GM18519 (cell line): ENCODE results near the gene ADAD2.

ENCODE experiments used
- ATAC-seq: cut with Tn5 transposase; IDR thresholded peaks from one replicate; pipeline ENCODE4 v1.9.1; 2021; ENCODE audit warnings: mild to moderate bottlenecking, moderate library complexity; ENCODE audit not compliant: unreplicated experiment, low FRiP score

Gene ADAD2

DNA sequence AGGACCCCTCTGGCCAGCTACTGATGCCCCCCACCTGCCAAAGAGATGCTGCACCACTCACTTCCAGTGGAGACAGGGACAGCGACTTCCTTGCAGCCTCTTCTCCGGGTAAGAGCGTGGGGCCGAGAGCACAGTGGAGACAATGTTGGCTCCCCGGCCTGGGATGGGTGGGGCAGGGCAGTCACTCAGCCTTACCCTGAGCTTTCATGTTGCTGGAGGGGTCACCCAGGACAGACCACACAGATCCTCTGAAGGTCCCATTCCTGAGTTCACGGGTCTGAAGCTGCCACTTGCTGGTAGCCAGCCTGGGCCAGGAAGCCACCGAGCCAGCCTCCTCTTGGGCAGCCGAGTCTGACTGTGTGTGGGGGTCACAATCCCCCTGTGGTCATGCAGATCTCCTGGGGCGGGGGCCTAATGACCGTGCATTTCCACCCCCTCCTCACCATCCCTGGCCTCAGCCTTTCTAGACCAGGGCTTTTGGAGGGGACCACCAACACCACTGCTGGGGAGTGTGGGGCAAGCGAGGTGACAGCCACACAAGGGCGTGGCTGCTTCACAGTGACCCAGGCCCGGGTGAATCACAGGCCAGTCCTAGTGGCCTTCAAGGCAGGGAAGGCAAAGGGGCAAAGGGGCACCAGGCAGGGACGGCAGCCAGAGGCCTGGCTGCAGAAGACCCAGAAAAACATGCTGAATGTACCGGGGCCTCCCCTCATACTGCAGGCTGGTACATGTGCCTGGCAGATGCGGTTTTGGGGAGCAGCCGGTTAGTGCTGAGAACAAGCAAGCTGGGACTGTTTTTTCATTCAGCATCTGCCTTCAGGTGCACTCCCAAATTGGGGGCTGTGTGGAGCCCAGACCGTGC lies 14.5 kb upstream of the ADAD2 start:
- ATAC-seq, result no peak

GRCh38 chr16:84177741-84178073 lies 13.2 kb upstream of the ADAD2 start:
- ATAC-seq, result no peak

DNA sequence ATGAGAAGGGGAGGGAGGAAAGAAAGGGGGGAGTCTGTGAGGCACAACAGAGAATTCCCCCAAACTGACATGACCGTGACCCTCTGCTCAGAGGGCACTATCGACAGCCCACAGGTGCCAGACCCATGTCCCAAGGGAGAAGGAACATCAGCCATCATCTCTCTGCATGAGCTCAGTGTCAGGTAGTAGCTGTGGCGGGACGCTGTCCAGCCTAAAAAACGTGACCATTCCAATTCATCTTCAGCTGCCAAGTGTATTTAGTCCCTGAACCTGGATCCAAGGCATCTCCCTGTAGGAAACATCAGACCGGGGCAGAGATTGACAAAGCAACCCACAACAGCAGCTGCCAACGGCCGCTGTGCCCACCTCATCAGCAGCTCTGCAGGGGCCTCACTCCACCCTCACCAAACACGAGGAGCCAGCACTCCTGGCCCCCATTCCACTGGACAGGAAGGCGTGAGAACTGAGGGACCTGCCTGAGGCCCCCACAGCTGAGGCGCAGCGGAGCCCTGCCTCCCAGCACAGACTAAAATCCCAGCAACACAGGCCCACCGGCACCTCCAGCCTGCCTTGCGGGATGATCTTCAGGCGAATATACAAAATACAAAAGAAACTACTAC lies 12.7 kb upstream of the ADAD2 start:
- ATAC-seq, result no peak

DNA sequence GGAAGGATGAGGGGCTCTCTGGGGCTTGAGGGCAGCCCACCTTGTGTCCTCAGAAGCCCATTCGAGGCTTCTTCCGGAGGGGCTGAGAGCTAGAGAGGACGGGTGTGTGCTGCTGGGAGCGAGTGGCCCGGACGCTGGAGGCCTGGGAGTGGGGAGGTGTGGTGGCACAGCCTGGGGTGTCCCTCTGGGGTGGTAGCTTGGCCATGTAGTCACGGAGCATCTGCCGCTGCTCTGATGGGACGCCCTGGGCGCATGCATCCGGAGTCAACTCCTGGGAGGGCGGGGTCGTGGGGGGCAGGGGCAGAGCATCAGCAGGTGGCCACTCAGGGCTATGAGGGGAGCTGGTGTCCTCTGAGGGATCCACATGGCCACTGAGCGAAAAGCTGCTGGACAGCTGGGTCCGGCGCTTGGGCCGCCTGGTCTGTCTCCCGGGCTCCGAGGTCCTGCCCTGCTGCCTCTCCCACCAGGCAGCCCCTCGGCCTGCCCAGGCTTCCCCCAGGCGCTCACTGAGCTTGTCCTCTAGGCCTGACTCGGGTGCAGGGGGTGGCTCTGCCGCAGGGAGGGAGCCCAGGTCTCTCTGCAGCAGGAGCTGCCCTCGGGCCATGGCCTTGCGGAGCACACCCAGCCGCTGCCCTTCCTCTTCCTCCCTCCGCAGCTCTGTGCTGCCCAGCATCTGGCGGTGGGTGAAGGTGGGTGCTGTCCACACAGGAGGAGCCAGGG lies 11.9 kb upstream of the ADAD2 start:
- no peak for ATAC-seq

DNA sequence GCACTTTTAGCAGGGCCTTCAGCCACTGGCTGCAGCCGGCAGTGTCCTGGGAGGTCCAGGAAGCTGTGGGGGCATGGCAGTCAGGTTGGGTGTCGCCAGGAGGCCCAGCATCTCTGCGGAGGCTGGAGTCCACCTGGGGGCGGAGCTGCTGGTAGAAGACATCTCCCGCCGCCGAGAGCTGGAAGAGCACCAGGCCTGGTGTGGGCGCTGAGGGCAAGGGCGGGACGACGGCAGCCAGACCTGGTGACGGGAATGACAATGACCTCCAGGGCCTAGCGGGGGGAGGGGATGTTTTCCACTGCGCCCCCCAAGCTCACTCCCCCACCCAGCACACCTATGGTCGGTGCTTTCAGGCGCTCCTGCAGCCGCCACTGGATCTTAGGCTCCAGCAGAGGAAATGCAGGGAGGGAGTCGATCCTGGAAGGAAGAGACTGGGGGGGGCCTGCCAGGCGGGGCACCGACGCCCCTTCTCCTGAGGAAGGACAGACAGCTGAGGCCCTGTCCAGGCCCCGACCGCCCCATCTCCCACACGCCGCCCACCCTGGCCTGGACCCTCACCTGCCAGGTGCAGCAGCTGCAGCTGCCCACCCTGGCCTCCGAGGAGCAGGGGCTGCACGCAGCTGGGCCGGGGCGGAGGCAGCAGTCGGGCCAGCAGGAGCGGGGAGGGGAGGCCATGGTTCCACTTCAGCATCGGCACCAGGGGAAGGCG lies 11.2 kb upstream of the ADAD2 start:
- ATAC-seq, result no peak

DNA sequence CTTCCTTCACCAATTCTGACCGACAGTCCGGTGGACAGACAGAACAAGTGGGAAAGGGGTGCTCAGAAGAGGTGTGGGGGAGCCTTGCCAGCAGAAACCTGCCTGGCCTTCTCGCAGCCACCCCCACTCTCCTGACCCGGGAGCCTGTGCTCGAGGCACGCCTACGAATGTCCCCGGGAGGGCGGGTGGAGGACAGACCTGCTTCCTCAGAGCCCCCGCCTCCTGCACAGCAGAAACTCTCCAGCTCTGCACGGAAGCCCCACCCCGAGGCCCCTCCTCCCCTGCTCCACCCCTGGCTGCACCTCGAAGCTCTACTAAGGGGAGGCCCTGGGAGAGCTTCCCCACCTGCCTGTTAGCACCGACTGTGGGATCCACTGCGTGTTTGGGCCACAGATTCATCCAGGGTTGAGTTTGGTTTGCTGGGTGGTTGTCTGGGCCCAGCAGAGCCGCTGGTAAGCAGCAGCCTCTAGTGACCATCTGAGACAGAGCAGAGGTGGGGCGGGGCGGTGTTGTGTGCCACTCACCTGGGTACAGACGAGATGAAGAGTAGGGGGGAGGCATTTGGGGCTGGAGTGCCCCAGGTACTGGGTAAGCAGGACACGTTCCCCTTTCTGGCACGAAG lies 10.3 kb upstream of the ADAD2 start:
- no peak for ATAC-seq

GRCh38 chr16:84181144-84181915 lies 9.6 kb upstream of the ADAD2 start:
- no peak for ATAC-seq

DNA sequence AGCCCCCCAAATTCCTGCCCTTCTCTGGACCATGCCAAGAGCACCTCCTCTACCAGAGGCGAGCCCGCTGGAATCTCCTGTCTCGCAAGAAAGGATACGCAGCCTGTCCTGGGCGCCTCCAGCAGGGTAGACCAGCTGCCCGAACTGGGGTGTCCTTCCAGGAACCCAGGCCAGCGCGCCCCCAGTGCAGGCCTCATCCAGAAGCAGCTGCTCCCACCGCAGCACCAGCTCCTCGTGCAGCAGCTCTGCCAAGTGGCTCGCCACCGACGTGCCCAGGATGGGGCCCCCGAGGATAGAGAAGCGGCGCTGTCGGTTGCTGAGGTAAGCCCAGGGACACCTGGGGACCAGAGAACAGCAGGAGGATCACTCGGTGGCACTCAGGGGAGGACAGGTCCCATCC lies 8.9 kb upstream of the ADAD2 start:
- no peak for ATAC-seq

- no peak for ATAC-seq
Measured at GRCh38 chr16:84182680-84183571, 8.0 kb upstream of the ADAD2 start.

DNA sequence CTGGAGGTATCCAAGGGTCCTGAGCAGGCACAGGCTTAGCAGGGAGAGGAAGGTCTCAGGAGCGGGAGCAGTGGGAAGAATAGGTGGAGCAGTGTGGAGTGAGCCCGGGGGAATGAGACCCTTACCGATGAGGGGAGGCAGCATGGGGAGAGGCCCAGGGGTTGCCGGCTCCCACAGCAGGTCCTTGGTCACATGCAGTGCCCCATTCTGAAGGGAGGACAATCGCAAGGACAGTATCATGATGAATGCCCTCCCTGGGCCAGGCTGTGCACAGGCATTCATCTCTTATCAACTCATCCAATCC lies 7.4 kb upstream of the ADAD2 start:
- no peak for ATAC-seq

DNA sequence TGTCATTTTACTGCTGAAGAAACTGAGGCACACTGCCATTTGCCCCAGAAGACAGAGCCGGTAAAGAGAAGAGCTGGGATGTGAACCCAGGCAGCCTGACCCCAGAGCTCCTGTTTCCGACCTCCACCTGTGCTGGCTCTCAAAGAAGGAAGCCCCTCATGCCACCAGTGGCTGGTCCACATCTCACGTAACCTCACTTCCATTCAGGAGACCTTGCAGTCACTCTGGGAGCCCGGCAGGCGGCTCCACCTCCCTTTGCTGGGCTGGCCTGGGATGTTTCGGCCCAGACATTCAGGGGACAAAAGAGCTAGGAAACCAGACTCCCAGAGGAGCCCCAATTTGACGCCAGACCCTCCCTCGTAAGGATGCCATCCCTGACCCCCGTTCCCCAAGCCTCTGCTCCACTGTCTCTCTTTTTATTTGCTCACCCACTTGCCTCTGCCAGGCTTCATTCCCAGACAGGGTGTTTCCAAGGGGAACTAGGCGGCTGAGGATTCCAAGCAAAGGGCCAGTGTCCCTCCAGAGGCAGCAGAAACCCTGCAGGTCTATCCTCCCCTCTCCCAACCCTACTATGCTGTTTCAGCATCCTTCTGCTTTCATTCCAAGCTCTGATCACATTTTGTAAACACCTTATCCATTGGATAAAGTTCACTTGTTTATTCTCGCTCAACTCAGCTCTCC lies 6.9 kb upstream of the ADAD2 start:
- ATAC-seq, result no peak

DNA sequence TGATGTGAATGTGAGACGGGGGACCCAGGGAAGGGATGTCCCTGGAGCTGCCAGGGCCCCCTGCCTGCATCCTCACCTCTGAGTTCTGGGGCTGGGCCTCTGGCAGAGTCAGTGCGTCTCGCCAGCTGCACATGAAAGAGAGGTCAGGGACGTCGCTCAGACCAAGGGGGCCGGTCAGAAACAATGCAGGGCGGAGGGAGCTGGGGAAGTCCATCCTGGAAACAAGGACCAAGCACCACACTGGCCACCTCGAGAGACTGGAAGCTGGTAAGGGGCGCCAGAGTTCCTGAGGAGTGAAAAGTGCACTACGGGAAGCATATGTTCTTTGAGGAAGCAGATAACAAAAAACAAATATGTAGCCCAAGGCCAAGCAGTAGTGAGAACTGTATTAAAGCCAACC lies 6.2 kb upstream of the ADAD2 start:
- ATAC-seq, result no peak

DNA sequence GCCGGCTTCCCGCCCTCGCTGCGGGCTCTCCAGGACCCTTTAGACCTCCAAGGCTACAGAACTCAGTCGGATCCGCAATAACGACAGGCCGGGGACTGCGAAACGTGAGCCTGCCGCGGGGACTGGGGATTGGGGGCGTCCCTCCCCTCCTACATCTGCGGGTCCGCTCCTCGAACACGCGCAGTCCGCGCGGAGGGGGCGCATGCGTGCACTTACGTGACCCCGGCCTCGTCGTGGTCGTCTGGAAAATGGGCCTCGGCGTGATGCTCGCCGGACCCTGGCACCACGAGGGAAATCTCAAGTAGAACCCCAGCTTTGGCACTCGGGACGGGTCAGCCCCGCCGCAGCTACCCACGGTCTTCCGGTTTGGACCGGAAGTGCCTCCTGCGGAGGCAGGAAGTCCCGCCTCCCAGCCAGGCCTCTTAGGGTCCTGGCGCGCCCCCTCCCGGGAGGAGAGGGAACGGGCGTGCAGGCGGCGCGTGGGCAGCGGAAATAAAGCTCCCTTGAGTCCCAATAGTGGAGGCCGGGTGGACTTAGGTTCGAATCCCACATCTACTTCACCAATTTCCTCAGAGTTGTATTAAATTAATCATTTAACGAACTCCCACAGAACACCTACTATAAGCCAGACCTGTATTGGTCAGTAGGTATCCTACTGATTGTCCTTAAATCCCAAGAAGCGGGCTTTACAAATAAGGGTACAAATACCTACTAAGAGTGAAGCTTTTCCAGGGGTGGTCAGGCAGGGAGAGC lies 4.1 kb upstream of the ADAD2 start, which contains the start of gene TAF1C:
Gene TAF1C, minus strand, starts transcription at position 373 of the 753 bp plus-strand sequence. CDS start 2,069 bp downstream, outside the sequence.
- peak; percentile 66 for ATAC-seq

GRCh38 chr16:84191466-84191865 lies 509 bp downstream of the ADAD2 start:
- ATAC-seq, result no peak

DNA sequence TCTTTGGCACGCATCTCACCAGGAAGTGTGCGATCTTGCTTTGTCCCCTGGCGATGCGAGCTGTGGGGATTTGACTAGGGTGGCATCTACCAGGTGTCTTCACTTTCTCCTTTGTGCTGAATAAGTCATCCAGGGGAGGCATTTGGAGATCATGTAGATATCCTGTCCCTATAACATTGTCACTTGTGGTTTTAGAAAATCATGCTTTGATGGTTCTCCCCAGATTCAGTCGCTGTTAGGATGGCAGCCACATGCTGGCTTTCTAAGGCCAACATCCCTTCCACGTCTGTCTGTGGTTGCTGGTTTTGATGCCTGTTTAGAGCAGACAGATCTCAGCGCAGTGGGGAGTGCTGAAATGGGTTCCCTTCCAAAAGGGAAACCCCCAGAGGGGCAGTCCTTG lies 2.5 kb downstream of the ADAD2 start:
- ATAC-seq, result no peak

GRCh38 chr16:84194018-84194417 lies 3.1 kb downstream of the ADAD2 start:
- ATAC-seq, result no peak

- ATAC-seq, result no peak
Measured at GRCh38 chr16:84194470-84195200, 3.7 kb downstream of the ADAD2 start.
